HG03457 (cell line): ENCODE data around the gene CHAF1A.

Source experiments
- ATAC-seq: cut with Tn5 transposase; IDR thresholded peaks from one replicate; pipeline ENCODE4 v1.9.1; 2021; ENCODE audit warnings: moderate number of reproducible peaks; ENCODE audit not compliant: unreplicated experiment

The CHAF1A gene

GRCh38 chr19:4376991-4377781 is 25.3 kb upstream of the CHAF1A start:
- ATAC-seq, result no peak

- ATAC-seq, result no peak
Observed at GRCh38 chr19:4378886-4379285, 23.6 kb upstream of the CHAF1A start.

- ATAC-seq, result no peak
Observed at GRCh38 chr19:4379383-4380253, 22.8 kb upstream of the CHAF1A start.

- ATAC-seq, result no peak
Observed at GRCh38 chr19:4380254-4380727, 22.1 kb upstream of the CHAF1A start.

GRCh38 chr19:4385291-4386040 is 17.0 kb upstream of the CHAF1A start:
- ATAC-seq, result no peak

- ATAC-seq, result no peak
Observed at GRCh38 chr19:4386041-4386782, 16.2 kb upstream of the CHAF1A start.

GRCh38 chr19:4388337-4389063 is 13.9 kb upstream of the CHAF1A start:
- ATAC-seq, result no peak

GRCh38 chr19:4389064-4389375 is 13.4 kb upstream of the CHAF1A start:
- no peak for ATAC-seq

- ATAC-seq, result no peak
Observed at GRCh38 chr19:4389511-4390016, 12.9 kb upstream of the CHAF1A start.

- ATAC-seq, result no peak
Observed at GRCh38 chr19:4390017-4390566, 12.3 kb upstream of the CHAF1A start.

GRCh38 chr19:4390567-4391305 is 11.7 kb upstream of the CHAF1A start:
- no peak for ATAC-seq

- ATAC-seq, result no peak
Observed at GRCh38 chr19:4391306-4391693, 11.1 kb upstream of the CHAF1A start.

GRCh38 chr19:4391701-4392483 is 10.5 kb upstream of the CHAF1A start:
- ATAC-seq, result no peak

GRCh38 chr19:4393947-4394590 is 8.4 kb upstream of the CHAF1A start:
- ATAC-seq, result no peak

GRCh38 chr19:4396949-4397783 is 5.3 kb upstream of the CHAF1A start:
- ATAC-seq, result no peak

GRCh38 chr19:4399812-4400134 is 2.7 kb upstream of the CHAF1A start:
- ATAC-seq, result no peak
